HCT116 (cell line): ENCODE data around the gene TBC1D8. TPM values are rescaled to one million over a fixed set of nuclear protein-coding genes. Genes with fewer than 3 reads are reported as not detected.

Source experiments
- ATAC-seq: fragments of 200-7000 bp; cut with Tn5 transposase; 2 replicates; pipeline ENCODE4 v1.9.1; 2020; ENCODE audit warnings: mild to moderate bottlenecking, moderate library complexity
- BruUV-seq: library from RNA; stranded (reverse); fragments of 400-500 nt; replicated peaks from 2 replicates; lab custom pipeline; 2021; lab: Mats Ljungman, UMichigan
- CTCF ChIA-PET: fragments of 300-600 bp; sonication (Branson Sonifier 250); formaldehyde crosslinking; loops from one replicate; lab custom pipeline; 2021; ENCODE audit warnings: antibody characterized with exemption; lab: Charles Lee
- POLR2A ChIA-PET: fragments of 300-600, 350-600 bp; sonication (Branson Sonifier 250); formaldehyde crosslinking; loops from one replicate; lab custom pipeline; 2021; ENCODE audit warnings: antibody characterized with exemption; lab: Charles Lee
- RAD21 ChIA-PET, 2 experiments: fragments of 300-600 bp; sonication (Branson Sonifier 250); formaldehyde crosslinking; loops; one replicate each; lab custom pipeline; 2023; ENCODE audit warnings: low total read pairs in 2 of 2; ENCODE audit not compliant: uncharacterized antibody in 2 of 2, unreplicated experiment in 2 of 2, low non-redundant PET in 1 of 2; lab: Charles Lee
- DNase-seq: peaks from one replicate; pipeline ENCODE4 v3.0.0-alpha.2; 2010; ENCODE audit warnings: low read depth, low spot score
- H2AFZ ChIP-seq: fragments of 200-600 bp; shearing (Covaris generic), sonication (generic); 2 replicates; pipeline ENCODE4 v1.6.1; 2017; ENCODE audit warnings: low read depth, mixed run types, mixed read lengths, antibody characterized with exemption, low read length; ENCODE audit not compliant: poor library complexity, severe bottlenecking
- H3K27ac ChIP-seq: 2 replicates; pipeline ENCODE4 v1.5.1; 2012; ENCODE audit warnings: low read depth, low read length
- H3K27me3 ChIP-seq: fragments of 200-600 bp; sonication (generic); 2 replicates; pipeline ENCODE4 v1.6.1; 2016; ENCODE audit warnings: mixed run types, low read length, mixed read lengths; ENCODE audit not compliant: insufficient read depth
- H3K36me3 ChIP-seq, 2 experiments: fragments of 200-500 bp in 1 of 2; fragments of 200-600 bp in 1 of 2; sonication (Bioruptor generic) in 1 of 2; sonication (generic) in 1 of 2; 2 replicates each; pipeline versions ENCODE4 v1.5.1 to v1.6.1; 2014 to 2016; ENCODE audit warnings: low read length in 2 of 2, inconsistent platforms in 1 of 2, mixed read lengths in 1 of 2, mixed run types in 1 of 2; ENCODE audit not compliant: insufficient read depth in 2 of 2, control insufficient read depth in 1 of 2
- H3K4me1 ChIP-seq, 2 experiments: fragments of 200-600 bp in 1 of 2; sonication (generic) in 1 of 2; 2 replicates each; pipeline versions ENCODE4 v1.5.1 to v1.6.1; 2012 to 2017; ENCODE audit warnings: low read length in 2 of 2, inconsistent platforms in 1 of 2, mild to moderate bottlenecking in 1 of 2, mixed read lengths in 1 of 2, mixed run types in 1 of 2, moderate library complexity in 1 of 2; ENCODE audit not compliant: insufficient read depth in 2 of 2, control insufficient read depth in 1 of 2
- H3K4me2 ChIP-seq: fragments of 200-600 bp; sonication (generic); 2 replicates; pipeline ENCODE4 v1.6.1; 2017; ENCODE audit warnings: mixed run types, low read length, mixed read lengths
- H3K4me3 ChIP-seq, 2 experiments: fragments of 200-600 bp in 1 of 2; sonication (generic) in 1 of 2; replicated peaks in 1 of 2; 2 replicates each; pipeline ENCODE4 v1.5.1; 2011 to 2016; ENCODE audit warnings: low read length in 2 of 2, control low read depth in 1 of 2, low read depth in 1 of 2, mild to moderate bottlenecking in 1 of 2, mixed read lengths in 1 of 2, mixed run types in 1 of 2
- H3K79me2 ChIP-seq: fragments of 200-600 bp; sonication (generic); 2 replicates; pipeline ENCODE4 v1.6.1; 2017; ENCODE audit warnings: mild to moderate bottlenecking, mixed run types, low read length, moderate library complexity, mixed read lengths; ENCODE audit not compliant: insufficient read depth
- H3K9ac ChIP-seq: fragments of 200-600 bp; sonication (generic); 2 replicates; pipeline ENCODE4 v1.6.1; 2016; ENCODE audit warnings: low read length, mixed read lengths
- H3K9me2 ChIP-seq: fragments of 200-600 bp; sonication (generic), shearing (Covaris generic); 2 replicates; pipeline ENCODE4 v1.6.1; 2017; ENCODE audit warnings: mixed run types, mild to moderate bottlenecking, moderate library complexity; ENCODE audit not compliant: insufficient read depth
- H3K9me3 ChIP-seq, 2 experiments: fragments of 200-500 bp in 1 of 2; fragments of 200-600 bp in 1 of 2; sonication (Bioruptor generic) in 1 of 2; sonication (generic) in 1 of 2; 2 replicates each; pipeline ENCODE4 v1.6.1; 2014 to 2017; ENCODE audit warnings: low read length in 2 of 2, mixed read lengths in 2 of 2, inconsistent platforms in 1 of 2, low read depth in 1 of 2, mild to moderate bottlenecking in 1 of 2, mixed run types in 1 of 2, moderate library complexity in 1 of 2; ENCODE audit not compliant: control insufficient read depth in 1 of 2, insufficient read depth in 1 of 2
- H4K20me1 ChIP-seq: fragments of 200-600 bp; sonication (generic), shearing (Covaris generic); 2 replicates; pipeline ENCODE4 v1.6.1; 2017; ENCODE audit warnings: mixed run types, mild to moderate bottlenecking, moderate library complexity; ENCODE audit not compliant: insufficient read depth
- ATF3 ChIP-seq: IDR thresholded peaks from 2 replicates; pipeline ENCODE4 v1.6.1; 2012
- CBX3 ChIP-seq: IDR thresholded peaks from 2 replicates; pipeline ENCODE4 v1.6.1; 2012; ENCODE audit warnings: low read depth
- EGR1 ChIP-seq: IDR thresholded peaks from 2 replicates; pipeline ENCODE4 v1.6.1; 2012; ENCODE audit warnings: low read depth
- ELF1 ChIP-seq: IDR thresholded peaks from 2 replicates; pipeline ENCODE4 v1.6.1; 2012; ENCODE audit warnings: low read depth, borderline replicate concordance
- EZH2 ChIP-seq: fragments of 200-600 bp; sonication (generic); IDR thresholded peaks from 2 replicates; pipeline ENCODE4 v1.6.1; 2017; ENCODE audit warnings: antibody characterized with exemption, mixed run types
- FOSL1 ChIP-seq: IDR thresholded peaks from 2 replicates; pipeline ENCODE4 v1.6.1; 2012; ENCODE audit warnings: low read depth
- POLR2AphosphoS5 ChIP-seq: IDR thresholded peaks from 2 replicates; pipeline ENCODE4 v1.6.1; 2011; ENCODE audit warnings: mild to moderate bottlenecking, low read depth, low read length, moderate library complexity
- RAD21 ChIP-seq: IDR thresholded peaks from 2 replicates; pipeline ENCODE4 v1.6.1; 2012; ENCODE audit warnings: low read depth, mild to moderate bottlenecking
- SP1 ChIP-seq: IDR thresholded peaks from 2 replicates; pipeline ENCODE4 v1.6.1; 2012; ENCODE audit warnings: low read depth
- YY1 ChIP-seq: IDR thresholded peaks from 2 replicates; pipeline ENCODE4 v1.6.1; 2011; ENCODE audit warnings: low read length, low read depth, moderate library complexity, mild to moderate bottlenecking; ENCODE audit not compliant: insufficient replicate concordance; ENCODE audit errors: extremely low read depth
- ZFX ChIP-seq: fragments of 450-650 bp; IDR thresholded peaks from 2 replicates; pipeline ENCODE4 v1.6.1; 2017
- ZNF274 ChIP-seq: fragments of 200-500 bp; sonication (Bioruptor generic); IDR thresholded peaks from 2 replicates; pipeline ENCODE4 v1.6.1; 2014; ENCODE audit warnings: mild to moderate bottlenecking, low read depth, low read length, inconsistent platforms
- intact Hi-C: fragments of 100-400 bp; cut with micrococcal nuclease; formaldehyde crosslinking; loops from 2 replicates; pipeline ENCODE4 v1.10.0; 2022
- total RNA-seq: library from RNA; stranded (reverse); gene quantifications from one replicate; pipeline ENCODE4 v1.2.1, GENCODE V29; 2021; ENCODE audit not compliant: unreplicated experiment
- TF ChIP-seq, protein P1 (sequence below): IDR thresholded peaks from 2 replicates; pipeline ENCODE4 v1.6.1; 2011; ENCODE audit warnings: mild to moderate bottlenecking, low read length, moderate library complexity; ENCODE audit not compliant: insufficient replicate concordance; ENCODE audit errors: extremely low read depth
- TF ChIP-seq, protein P2 (sequence below), 3 experiments: fragments of 200-600 bp in 1 of 3; sonication (generic) in 1 of 3; IDR thresholded peaks in 2 of 3; conservative IDR thresholded peaks in 1 of 3; 2 replicates each; pipeline ENCODE4 v1.5.1; 2012 to 2017; ENCODE audit warnings: low read depth in 2 of 3, low read length in 2 of 3, antibody characterized with exemption in 1 of 3, borderline replicate concordance in 1 of 3, control low read depth in 1 of 3, mild to moderate bottlenecking in 1 of 3, mixed read lengths in 1 of 3, mixed run types in 1 of 3, moderate library complexity in 1 of 3; ENCODE audit not compliant: insufficient read depth in 1 of 3
- TF ChIP-seq, protein P3 (sequence below): IDR thresholded peaks from 2 replicates; pipeline ENCODE4 v1.6.1; 2012

TBC1D8 gene
- total RNA-seq, 1 experiment from 2014 or later, result 44.0 TPM

- no peak for TF ChIP-seq CBX3
- TF ChIP-seq SP1, result no peak
- TF ChIP-seq ZNF274, result no peak
- TF ChIP-seq FOSL1, result no peak
- TF ChIP-seq, protein P1, sequence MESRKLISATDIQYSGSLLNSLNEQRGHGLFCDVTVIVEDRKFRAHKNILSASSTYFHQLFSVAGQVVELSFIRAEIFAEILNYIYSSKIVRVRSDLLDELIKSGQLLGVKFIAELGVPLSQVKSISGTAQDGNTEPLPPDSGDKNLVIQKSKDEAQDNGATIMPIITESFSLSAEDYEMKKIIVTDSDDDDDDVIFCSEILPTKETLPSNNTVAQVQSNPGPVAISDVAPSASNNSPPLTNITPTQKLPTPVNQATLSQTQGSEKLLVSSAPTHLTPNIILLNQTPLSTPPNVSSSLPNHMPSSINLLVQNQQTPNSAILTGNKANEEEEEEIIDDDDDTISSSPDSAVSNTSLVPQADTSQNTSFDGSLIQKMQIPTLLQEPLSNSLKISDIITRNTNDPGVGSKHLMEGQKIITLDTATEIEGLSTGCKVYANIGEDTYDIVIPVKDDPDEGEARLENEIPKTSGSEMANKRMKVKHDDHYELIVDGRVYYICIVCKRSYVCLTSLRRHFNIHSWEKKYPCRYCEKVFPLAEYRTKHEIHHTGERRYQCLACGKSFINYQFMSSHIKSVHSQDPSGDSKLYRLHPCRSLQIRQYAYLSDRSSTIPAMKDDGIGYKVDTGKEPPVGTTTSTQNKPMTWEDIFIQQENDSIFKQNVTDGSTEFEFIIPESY, result no peak
- no peak for TF ChIP-seq EGR1
- TF ChIP-seq, protein P2, sequence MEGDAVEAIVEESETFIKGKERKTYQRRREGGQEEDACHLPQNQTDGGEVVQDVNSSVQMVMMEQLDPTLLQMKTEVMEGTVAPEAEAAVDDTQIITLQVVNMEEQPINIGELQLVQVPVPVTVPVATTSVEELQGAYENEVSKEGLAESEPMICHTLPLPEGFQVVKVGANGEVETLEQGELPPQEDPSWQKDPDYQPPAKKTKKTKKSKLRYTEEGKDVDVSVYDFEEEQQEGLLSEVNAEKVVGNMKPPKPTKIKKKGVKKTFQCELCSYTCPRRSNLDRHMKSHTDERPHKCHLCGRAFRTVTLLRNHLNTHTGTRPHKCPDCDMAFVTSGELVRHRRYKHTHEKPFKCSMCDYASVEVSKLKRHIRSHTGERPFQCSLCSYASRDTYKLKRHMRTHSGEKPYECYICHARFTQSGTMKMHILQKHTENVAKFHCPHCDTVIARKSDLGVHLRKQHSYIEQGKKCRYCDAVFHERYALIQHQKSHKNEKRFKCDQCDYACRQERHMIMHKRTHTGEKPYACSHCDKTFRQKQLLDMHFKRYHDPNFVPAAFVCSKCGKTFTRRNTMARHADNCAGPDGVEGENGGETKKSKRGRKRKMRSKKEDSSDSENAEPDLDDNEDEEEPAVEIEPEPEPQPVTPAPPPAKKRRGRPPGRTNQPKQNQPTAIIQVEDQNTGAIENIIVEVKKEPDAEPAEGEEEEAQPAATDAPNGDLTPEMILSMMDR (IDR thresholded peaks at IDR 0.05 in 2 of 3, conservative IDR thresholded peaks at IDR 0.05 in 1 of 3; ENCODE audit: borderline replicate concordance in 1 of 3, insufficient read depth in 1 of 3, low read depth in 2 of 3, low read length in 2 of 3), result no peak
- TF ChIP-seq YY1, result no peak
- TF ChIP-seq ZFX, result no peak
- no peak for TF ChIP-seq ATF3
- no peak for TF ChIP-seq POLR2AphosphoS5
- no peak for TF ChIP-seq EZH2
- no peak for TF ChIP-seq ELF1
- TF ChIP-seq, protein P3, sequence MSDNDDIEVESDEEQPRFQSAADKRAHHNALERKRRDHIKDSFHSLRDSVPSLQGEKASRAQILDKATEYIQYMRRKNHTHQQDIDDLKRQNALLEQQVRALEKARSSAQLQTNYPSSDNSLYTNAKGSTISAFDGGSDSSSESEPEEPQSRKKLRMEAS, result no peak
- TF ChIP-seq RAD21, result no peak
- DNase-seq (no peak), ATAC-seq (no peak)
- intact Hi-C loops, result no loop called here
- CTCF ChIA-PET, result no interaction called here
- Histone ChIP-seq H3K9me2 (no peaks in the 10 kb centered on the region), H3K27me3 (no peaks in the 10 kb centered on the region), H3K4me3 (no peak overlapping the region), H3K9me3 (no peaks in the 10 kb centered on the region), H3K36me3 (0 out of 4 replicates have a peak, but pooled peaks cover 0 to 3% of the 10 kb centered on the region in 2 experiments), H3K27ac (no peak overlapping the region), H3K4me2 (no peak overlapping the region), H3K79me2 (no peaks in the 10 kb centered on the region), H2AFZ (no peak overlapping the region), H3K4me1 (no peaks in the 10 kb centered on the region), H4K20me1 (no peaks in the 10 kb centered on the region), H3K9ac (no peak overlapping the region)
- no TSS peak for BruUV-seq
- RAD21 ChIA-PET, result no interaction called here
- POLR2A ChIA-PET, result no interaction called here
Observed at GRCh38 chr2:100964681-100965169, 186.5 kb downstream of the TBC1D8 start.
